GM12878 (cell line): ENCODE measurements around the gene PLP2. TPM values are rescaled to one million over a fixed set of nuclear protein-coding genes. Genes with fewer than 3 reads are reported as not detected.

Source experiments
- ATAC-seq: fragments of 200-7000 bp; cut with Tn5 transposase; 3 replicates; pipeline ENCODE4 v1.9.1; 2020; ENCODE audit warnings: mild to moderate bottlenecking, moderate library complexity
- Bru-seq: library from RNA; stranded (reverse); fragments of 400-500 nt; gene quantifications from one replicate; lab custom pipeline; 2021; lab: Mats Ljungman, UMichigan
- BruChase-seq, 2 experiments: library from RNA; stranded (reverse); fragments of 400-500 nt; gene quantifications; one replicate each; lab custom pipeline; 2021; lab: Mats Ljungman, UMichigan
- BruUV-seq: library from RNA; stranded (reverse); fragments of 400-500 nt; replicated peaks from 2 replicates; lab custom pipeline; 2021; lab: Mats Ljungman, UMichigan
- CTCF ChIA-PET: fragments of 300-600 bp; sonication (Branson Sonifier 250); formaldehyde crosslinking; extraction: SDS; loops from one replicate; lab custom pipeline; 2021; ENCODE audit warnings: inconsistent platforms; lab: Yijun Ruan, JAX
- POLR2A ChIA-PET: fragments of 350-600 bp; formaldehyde crosslinking; extraction: SDS; loops from one replicate; lab custom pipeline; 2021; ENCODE audit warnings: inconsistent platforms; lab: Charles Lee
- RAD21 ChIA-PET: fragments of 300-600 bp; sonication (Branson Sonifier 250); formaldehyde crosslinking; loops from one replicate; lab custom pipeline; 2023; ENCODE audit warnings: antibody characterized with exemption; ENCODE audit not compliant: unreplicated experiment; lab: Charles Lee
- SMC1A ChIA-PET: fragments of 300-600 bp; sonication (Branson Sonifier 250); formaldehyde crosslinking; loops from one replicate; lab custom pipeline; 2023; ENCODE audit not compliant: unreplicated experiment, uncharacterized antibody; lab: Charles Lee
- DNase-seq: peaks from one replicate; pipeline ENCODE4 v3.0.0-alpha.2; 2011; ENCODE audit warnings: low read depth, low spot score
- FAIRE-seq: peaks from 3 replicates; lab custom pipeline; 2011; peaks lifted over from hg19 to GRCh38; lab: Jason Lieb, UNC
- H2AFZ ChIP-seq: 2 replicates; pipeline ENCODE4 v1.6.0; 2011; ENCODE audit warnings: low read depth, low read length, control low read depth; ENCODE audit not compliant: control insufficient read depth
- H3K27ac ChIP-seq: 2 replicates; pipeline ENCODE4 v1.5.1; 2011; ENCODE audit warnings: control low read depth; ENCODE audit not compliant: control insufficient read depth, insufficient read depth
- H3K27me3 ChIP-seq, 2 experiments: replicated peaks in 1 of 2; 2 replicates each; pipeline versions ENCODE4 v1.6.0 to v1.6.1; 2011; ENCODE audit warnings: low read length in 1 of 2; ENCODE audit not compliant: control insufficient read depth in 2 of 2, insufficient read depth in 2 of 2
- H3K36me3 ChIP-seq, 2 experiments: 2 replicates each; pipeline ENCODE4 v1.5.1; 2011; ENCODE audit warnings: low read length in 1 of 2; ENCODE audit not compliant: control insufficient read depth in 2 of 2, insufficient read depth in 2 of 2
- H3K4me1 ChIP-seq: 2 replicates; pipeline ENCODE4 v1.6.1; 2011; ENCODE audit warnings: mild to moderate bottlenecking, low read length, moderate library complexity, mixed read lengths; ENCODE audit not compliant: control insufficient read depth, insufficient read depth
- H3K4me2 ChIP-seq: 2 replicates; pipeline ENCODE4 v1.6.0; 2011; ENCODE audit warnings: control low read depth; ENCODE audit not compliant: control insufficient read depth, insufficient read depth
- H3K4me3 ChIP-seq: fragments of 200-600 bp; sonication (generic); 2 replicates; pipeline ENCODE4 v1.5.1; 2016
- H3K79me2 ChIP-seq: 2 replicates; pipeline ENCODE4 v1.6.0; 2011; ENCODE audit warnings: low read length; ENCODE audit not compliant: control insufficient read depth, insufficient read depth
- H3K9ac ChIP-seq: 2 replicates; pipeline ENCODE4 v1.8.0; 2011; ENCODE audit warnings: low read length, control low read depth, mixed read lengths; ENCODE audit not compliant: control insufficient read depth, insufficient read depth
- H3K9me3 ChIP-seq: replicated peaks from 3 replicates; pipeline ENCODE4 v1.5.1; 2011; ENCODE audit warnings: mild to moderate bottlenecking, low read length; ENCODE audit not compliant: control insufficient read depth, insufficient read depth
- H4K20me1 ChIP-seq: 2 replicates; pipeline ENCODE4 v1.6.0; 2011; ENCODE audit not compliant: control insufficient read depth, insufficient read depth
- BMI1 ChIP-seq: fragments of 450-650 bp; IDR thresholded peaks from 2 replicates; pipeline ENCODE4 v1.6.1; 2016; ENCODE audit warnings: mild to moderate bottlenecking, moderate library complexity, borderline replicate concordance
- NBN ChIP-seq: fragments of 450-650 bp; IDR thresholded peaks from 2 replicates; pipeline ENCODE4 v1.6.1; 2016
- PAX8 ChIP-seq: fragments of 450-650 bp; IDR thresholded peaks from 2 replicates; pipeline ENCODE4 v1.6.1; 2017; ENCODE audit warnings: mild to moderate bottlenecking, moderate library complexity
- POLR2A ChIP-seq: IDR thresholded peaks from 2 replicates; pipeline ENCODE4 v1.6.1; 2011; ENCODE audit warnings: low read depth, mild to moderate bottlenecking, low read length
- POLR2AphosphoS5 ChIP-seq: IDR thresholded peaks from 2 replicates; pipeline ENCODE4 v1.6.1; 2011; ENCODE audit warnings: mild to moderate bottlenecking, low read length, inconsistent platforms
- TAF1 ChIP-seq: IDR thresholded peaks from 2 replicates; pipeline ENCODE4 v1.6.1; 2011; ENCODE audit warnings: mild to moderate bottlenecking, low read depth, low read length, borderline replicate concordance
- TCF12 ChIP-seq: IDR thresholded peaks from 2 replicates; pipeline ENCODE4 v1.6.1; 2011; ENCODE audit warnings: low read depth, mild to moderate bottlenecking, low read length
- YY1 ChIP-seq: IDR thresholded peaks from 2 replicates; pipeline ENCODE4 v1.6.1; 2011; ENCODE audit warnings: low read depth, mild to moderate bottlenecking, low read length
- WGBS: methylation state at CpG from one replicate; pipeline ENCODE4 v1.1.6; 2016; ENCODE audit warnings: low lambda C conversion rate; ENCODE audit not compliant: insufficient replicate concordance, insufficient coverage; ENCODE audit errors: missing lambda C conversion rate; 5-methylcytosine and 5-hydroxymethylcytosine counted together
- in situ Hi-C: fragments of 300-500 bp; cut with MboI; formaldehyde crosslinking; loops from 9 replicates; pipeline ENCODE4 v1.14.3; 2018; ENCODE audit warnings: mixed read lengths
- intact Hi-C: fragments of 100-400 bp; cut with micrococcal nuclease; formaldehyde crosslinking; loops from one replicate; pipeline ENCODE4 v1.14.2; 2022; ENCODE audit not compliant: unreplicated experiment
- long read RNA-seq, 2 experiments: library from polyadenylated mRNA; unstranded; transcript quantifications; one replicate each; pipeline ENCODE4 v2.0.0, GENCODE V29; 2019 to 2020
- polyA minus RNA-seq, 3 experiments: library from RNA; depleted of rRNA, polyadenylated mRNA; stranded (reverse); fragments of >200 nt; gene quantifications; 2 replicates each; pipeline ENCODE4 v1.2.3, GENCODE V29; 2011
- polyA plus RNA-seq, 11 experiments: library from polyadenylated mRNA; depleted of rRNA in 4 of 11; unstranded in 6 of 11; stranded (reverse) in 5 of 11; fragments of >200 nt; fragmentation: Nextera tagmentation in 4 of 11; fragmentation: Illumina TruSeq in 1 of 11; extraction: Ambion mirVana in 4 of 11; extraction: Trizol in 1 of 11; gene quantifications; 1 replicate in 1 of 11; 2 replicates in 10 of 11; pipeline versions ENCODE4 v1.2.1 to v1.2.3, GENCODE V29; 2011 to 2016; ENCODE audit warnings: inconsistent platforms in 2 of 11, missing spikeins in 2 of 11, low read depth in 1 of 11
- total RNA-seq, 4 experiments: library from RNA; depleted of rRNA in 3 of 4; stranded (reverse); fragments of >200 nt in 3 of 4; fragmentation: Illumina TruSeq in 1 of 4; extraction: Trizol in 1 of 4; gene quantifications; 2 replicates each; pipeline versions ENCODE4 v1.2.1 to v1.2.3, GENCODE V29; 2013 to 2021

The PLP2 gene, protein sequence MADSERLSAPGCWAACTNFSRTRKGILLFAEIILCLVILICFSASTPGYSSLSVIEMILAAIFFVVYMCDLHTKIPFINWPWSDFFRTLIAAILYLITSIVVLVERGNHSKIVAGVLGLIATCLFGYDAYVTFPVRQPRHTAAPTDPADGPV
- 7.7 and 9.1 TPM in 2 replicates for total RNA-seq (2013; cell fraction: nucleolus; rRNA removed)
- total RNA-seq (2014; rRNA removed) (51.8 and 56.6 TPM in 2 replicates), total RNA-seq (2014; rRNA removed; fragmentation: Illumina TruSeq; extraction: Trizol) (55.8 and 60.1 TPM in 2 replicates), total RNA-seq (2021) (102 and 106 TPM in 2 replicates), polyA plus RNA-seq (2011; rRNA removed) (62.3 and 78.2 TPM in 2 replicates), polyA plus RNA-seq (2014; fragmentation: Illumina TruSeq; extraction: Trizol) (149 and 177 TPM in 2 replicates), polyA plus RNA-seq (2014; fragmentation: Nextera tagmentation; extraction: Ambion mirVana) (100 to 1,000 TPM; 100 to 140 TPM), polyA plus RNA-seq (2014; rRNA removed) (71.0 and 74.8 TPM in 2 replicates), polyA plus RNA-seq (2016; fragmentation: Nextera tagmentation; extraction: Ambion mirVana) (100 to 1,000 TPM in 1 of 2 experiments, 10 to 100 TPM in 1; 98.3 to 101 TPM), polyA minus RNA-seq (2011; rRNA and poly(A)+ RNA removed) (54.6 and 67.8 TPM in 2 replicates), Bru-seq, nascent RNA (percentile 74 among the genes with signal in this experiment), BruChase-seq, experiment 1, labeled RNA remaining after a 6-hour chase (percentile 93 among the genes with signal in this experiment), BruChase-seq, experiment 2, labeled RNA remaining after a 2-hour chase (percentile 86 among the genes with signal in this experiment)
- 49.7 TPM for polyA plus RNA-seq (2011; ENCODE audit: low read depth)
- polyA plus RNA-seq (2011; cell fraction: cytosol; rRNA removed): 127 and 185 TPM in 2 replicates
- 30.0 and 31.8 TPM in 2 replicates for polyA plus RNA-seq (2011; cell fraction: nucleus; rRNA removed)
- 65.2 and 77.1 TPM in 2 replicates for polyA plus RNA-seq (2012)
- polyA minus RNA-seq (2011; cell fraction: cytosol; rRNA and poly(A)+ RNA removed): 28.3 and 31.3 TPM in 2 replicates
- polyA minus RNA-seq (2011; cell fraction: nucleus; rRNA and poly(A)+ RNA removed): 6.3 and 10.2 TPM in 2 replicates
- long read RNA-seq, experiment 1, transcript PLP2-202 (5 exons, 1,079 nt): major isoform, 36 of 37 reads
- long read RNA-seq, experiment 1, partial matches to known transcripts: 1 of 37 reads
- long read RNA-seq, experiment 1, other reads (novel, unspliced or antisense): 0 of 37 reads
- long read RNA-seq, experiment 2, transcript PLP2-202 (5 exons, 1,079 nt): major isoform, 11 of 17 reads
- long read RNA-seq, experiment 2, partial matches to known transcripts: 4 of 17 reads
- long read RNA-seq, experiment 2, other reads (novel, unspliced or antisense): 0 of 17 reads

- POLR2A ChIA-PET: interaction anchor here (1.0 to 1.6 kb wide), 5 partner anchors 13 to 170 kb away, joined by 3 to 7 read pairs (median 4); partner anchors contain the start of gene GRIPAP1
- Histone ChIP-seq H2AFZ (peak within 1 kb of the TSS; percentile 57), H4K20me1 (no peaks in the 10 kb centered on the region), H3K79me2 (peaks cover 6% of the 10 kb centered on the region), H3K9me3 (no peaks in the 10 kb centered on the region; the same call in 2 of the 3 replicates), H3K27me3 (no peaks in the 10 kb centered on the region), H3K4me3 (peak within 1 kb of the TSS; percentile 73), H3K27ac (peak within 1 kb of the TSS; percentile 62), H3K4me1 (peaks cover 14% of the 10 kb centered on the region; the same call in 1 of the 2 replicates), H3K36me3 (no peaks in the 10 kb centered on the region; a peak in 2 of 4 replicates), H3K4me2 (peak within 1 kb of the TSS; percentile 81), H3K9ac (peak within 1 kb of the TSS; percentile 73)
- BruUV-seq: TSS peak; percentile 79
- RAD21 ChIA-PET: interaction anchor here (0.6 to 1.9 kb wide), 4 partner anchors 13 to 88 kb away, joined by 3 to 5 read pairs (median 3); no protein-coding TSS in a partner anchor
- in situ Hi-C loops: no loop called here
- intact Hi-C loops: no loop called here
- CTCF ChIA-PET: interaction anchor here (0.9 to 2.4 kb wide), 5 partner anchors 10 to 21 kb away, joined by 3 to 8 read pairs (median 3); no protein-coding TSS in a partner anchor
- DNase-seq (no peak), ATAC-seq (peak; percentile 62), FAIRE-seq (no peak)
- SMC1A ChIA-PET: interaction anchor here (2.6 kb wide), 1 partner anchor 18 kb away, joined by 7 read pairs; no protein-coding TSS in a partner anchor
- TF ChIP-seq POLR2A (peak; percentile 78), NBN (0 out of 2 replicates have a peak, but pooled peaks have one; percentile 28), YY1 (0 out of 2 replicates have a peak, but pooled peaks have one; percentile 11), BMI1 (no peak), POLR2AphosphoS5 (peak; percentile 24; the same call in 1 of the 2 replicates), TCF12 (peak; percentile 23; the same call in 1 of the 2 replicates), PAX8 (no peak), TAF1 (peak; percentile 27; the same call in 1 of the 2 replicates)
- WGBS: 29% methylated on average over 32 of the region's 46 CpGs
These were observed at the start of gene PLP2 for GRCh38 chrX:49171752-49172279. Gene PLP2 (plus strand): TSS chrX:49171898. CDS start chrX:49172001, 103 bp downstream.
